ENCODE measurements around the gene CD36. TPM values are rescaled to one million over a fixed set of nuclear protein-coding genes. Genes with fewer than 3 reads are reported as not detected.

The CD36 gene
- total RNA-seq, 1 donor = 22.8 TPM

- DNase-seq (ENCODE audit: insufficient read length, low spot score, missing footprints) = peak; percentile 21
Observed at GRCh38 chr7:80642871-80643270, 4.4 kb downstream of the CD36 start.

GRCh38 chr7:80643336-80643915 is 5.0 kb downstream of the CD36 start:
- Histone ChIP-seq H4K20me1 (ENCODE audit: insufficient read depth, low read length) (no peaks in the 10 kb centered on the region), H3K27ac (ENCODE audit: low read depth, low read length) (no peak overlapping the region), H3K4me1 (ENCODE audit: insufficient read depth, low read length) (peaks cover 3% of the 10 kb centered on the region), H3K79me2 (ENCODE audit: insufficient read depth, low read length) (no peaks in the 10 kb centered on the region), H3K4me3 (ENCODE audit: insufficient read depth, low read length) (no peak overlapping the region), H3K4me2 (ENCODE audit: insufficient read depth, low read length) (no peak overlapping the region), H2AFZ (ENCODE audit: low read length) (no peak overlapping the region), H3K27me3 (ENCODE audit: insufficient read depth, low read length) (no peaks in the 10 kb centered on the region), H3K36me3 (ENCODE audit: insufficient read depth, low read length) (no peaks in the 10 kb centered on the region), H3K9me3 (ENCODE audit: low read depth, low read length) (no peaks in the 10 kb centered on the region)
- no peak for TF ChIP-seq CTCF (IDR thresholded peaks at IDR 0.05; ENCODE audit: extremely low read depth, low read depth, low read length)
- no peak for DNase-seq (ENCODE audit: insufficient read length, low spot score, missing footprints)

More at GRCh38 chr7:80642871-80643270, 4.4 kb downstream of the CD36 start:
- no peak overlapping the region for H3K27ac ChIP-seq (ENCODE audit: low read depth, low read length)
- TF ChIP-seq CTCF (IDR thresholded peaks at IDR 0.05; ENCODE audit: extremely low read depth, low read depth, low read length) = no peak
- H3K79me2 ChIP-seq (ENCODE audit: insufficient read depth, low read length) = no peaks in the 10 kb centered on the region
- H3K4me3 ChIP-seq (ENCODE audit: insufficient read depth, low read length) = no peak overlapping the region
- no peaks in the 10 kb centered on the region for H4K20me1 ChIP-seq (ENCODE audit: insufficient read depth, low read length)
- H3K36me3 ChIP-seq (ENCODE audit: insufficient read depth, low read length) = no peaks in the 10 kb centered on the region
- H3K9me3 ChIP-seq (ENCODE audit: low read depth, low read length) = no peaks in the 10 kb centered on the region
- no peaks in the 10 kb centered on the region for H3K27me3 ChIP-seq (ENCODE audit: insufficient read depth, low read length)
- H2AFZ ChIP-seq (ENCODE audit: low read length) = no peak overlapping the region
- no peak overlapping the region for H3K4me2 ChIP-seq (ENCODE audit: insufficient read depth, low read length)
- peaks cover 3% of the 10 kb centered on the region for H3K4me1 ChIP-seq (ENCODE audit: insufficient read depth, low read length)

- Histone ChIP-seq H3K36me3 (ENCODE audit: insufficient read depth, low read length) (no peaks in the 10 kb centered on the region), H3K27ac (ENCODE audit: low read depth, low read length) (no peak overlapping the region), H4K20me1 (ENCODE audit: insufficient read depth, low read length) (no peaks in the 10 kb centered on the region), H3K4me1 (ENCODE audit: insufficient read depth, low read length) (peaks cover 3% of the 10 kb centered on the region), H3K9me3 (ENCODE audit: low read depth, low read length) (no peaks in the 10 kb centered on the region), H3K79me2 (ENCODE audit: insufficient read depth, low read length) (no peaks in the 10 kb centered on the region), H3K4me2 (ENCODE audit: insufficient read depth, low read length) (no peak overlapping the region), H3K4me3 (ENCODE audit: insufficient read depth, low read length) (no peak overlapping the region), H3K27me3 (ENCODE audit: insufficient read depth, low read length) (no peaks in the 10 kb centered on the region), H2AFZ (ENCODE audit: low read length) (no peak overlapping the region)
- TF ChIP-seq CTCF (IDR thresholded peaks at IDR 0.05; ENCODE audit: extremely low read depth, low read depth, low read length) = no peak
- no peak for DNase-seq (ENCODE audit: insufficient read length, low spot score, missing footprints)
Observed at GRCh38 chr7:80644054-80644453, 5.6 kb downstream of the CD36 start.

- no peaks in the 10 kb centered on the region for H4K20me1 ChIP-seq (ENCODE audit: insufficient read depth, low read length)
- no peak overlapping the region for H3K4me3 ChIP-seq (ENCODE audit: insufficient read depth, low read length)
- TF ChIP-seq CTCF (IDR thresholded peaks at IDR 0.05; ENCODE audit: extremely low read depth, low read depth, low read length) = no peak
- no peak overlapping the region for H2AFZ ChIP-seq (ENCODE audit: low read length)
- no peaks in the 10 kb centered on the region for H3K79me2 ChIP-seq (ENCODE audit: insufficient read depth, low read length)
- no peak overlapping the region for H3K27ac ChIP-seq (ENCODE audit: low read depth, low read length)
- no peaks in the 10 kb centered on the region for H3K36me3 ChIP-seq (ENCODE audit: insufficient read depth, low read length)
- no peaks in the 10 kb centered on the region for H3K9me3 ChIP-seq (ENCODE audit: low read depth, low read length)
- H3K27me3 ChIP-seq (ENCODE audit: insufficient read depth, low read length) = no peaks in the 10 kb centered on the region
- DNase-seq (ENCODE audit: insufficient read length, low spot score, missing footprints) = no peak
- H3K4me1 ChIP-seq (ENCODE audit: insufficient read depth, low read length) = peaks cover 3% of the 10 kb centered on the region
- H3K4me2 ChIP-seq (ENCODE audit: insufficient read depth, low read length) = no peak overlapping the region
Observed at GRCh38 chr7:80646083-80646865, 7.8 kb downstream of the CD36 start.

All from osteoblast (primary cell).